Peyer's patch (tissue), 4 donors: ENCODE results near the gene CDH4. TPM values are rescaled to one million over a fixed set of nuclear protein-coding genes. Genes with fewer than 3 reads are reported as not detected.

Experiments
- DNase-seq, 3 donors: peaks; one replicate each; pipeline ENCODE4 v3.0.0-alpha.2; 2017 to 2019
- H3K27ac ChIP-seq, 4 donors: fragments of 200-600 bp; sonication (generic); one replicate each; pipeline ENCODE4 v1.5.1; 2016 to 2019
- H3K27me3 ChIP-seq, 2 donors: fragments of 200-600 bp; sonication (generic); one replicate each; pipeline ENCODE4 v1.5.1; 2019
- H3K36me3 ChIP-seq, 3 donors: fragments of 200-600 bp; sonication (generic); one replicate each; pipeline ENCODE4 v1.5.1; 2016 to 2019
- H3K4me1 ChIP-seq, 4 donors: fragments of 200-600 bp; sonication (generic); one replicate each; pipeline ENCODE4 v1.5.1; 2016 to 2019
- H3K4me3 ChIP-seq, 4 donors: fragments of 200-600 bp; sonication (generic); 1 replicate in 3 of 4; 2 replicates in 1 of 4; pipeline ENCODE4 v1.5.1; 2016 to 2019; ENCODE audit warnings: mild to moderate bottlenecking in 1 of 4
- H3K9me3 ChIP-seq, 4 donors: fragments of 200-600 bp; sonication (generic); one replicate each; pipeline ENCODE4 v1.5.1; 2016 to 2019; ENCODE audit warnings: mild to moderate bottlenecking in 1 of 4
- CTCF ChIP-seq, 6 experiments: fragments of 450-650 bp in 4 of 6; fragments of 200-600 bp in 2 of 6; sonication (generic) in 1 of 6; IDR thresholded peaks; one replicate each; pipeline ENCODE4 v1.5.1; 2017 to 2019; ENCODE audit warnings: antibody characterized with exemption in 6 of 6, mild to moderate bottlenecking in 3 of 6, moderate library complexity in 1 of 6
- POLR2A ChIP-seq, 2 donors: fragments of 450-650 bp; IDR thresholded peaks; one replicate each; pipeline ENCODE4 v1.5.1; 2017; ENCODE audit warnings: antibody characterized with exemption in 2 of 2, mild to moderate bottlenecking in 2 of 2, moderate library complexity in 2 of 2
- total RNA-seq, 4 donors: library from RNA; depleted of rRNA; stranded (reverse); fragments of >200 nt; gene quantifications; one replicate each; pipeline ENCODE4 v1.1.0, GENCODE V29; 2016

Gene CDH4
- total RNA-seq, 4 donors from 2014 or later = 0.27 TPM; not detected in 3

- no peak for DNase-seq
- H3K4me1 ChIP-seq = no peaks in the 10 kb centered on the region
- TF ChIP-seq CTCF (IDR thresholded peaks at IDR 0.05) (no peak), POLR2A (IDR thresholded peaks at IDR 0.05) (no peak)
- no peaks in the 10 kb centered on the region for H3K27me3 ChIP-seq
- no peak overlapping the region for H3K4me3 ChIP-seq
- no peak overlapping the region for H3K27ac ChIP-seq
- peaks cover 0 to 3% (median 0%) of the 10 kb centered on the region in 4 donors for H3K9me3 ChIP-seq
- H3K36me3 ChIP-seq = no peaks in the 10 kb centered on the region
These were observed 347.5 kb downstream of the CDH4 start for GRCh38 chr20:61599541-61599992.

- no peaks in the 10 kb centered on the region for H3K36me3 ChIP-seq
- no peaks in the 10 kb centered on the region for H3K27me3 ChIP-seq
- no peak overlapping the region for H3K27ac ChIP-seq
- no peak overlapping the region for H3K4me3 ChIP-seq
- peaks cover 0 to 3% (median 0%) of the 10 kb centered on the region in 4 donors for H3K9me3 ChIP-seq
- TF ChIP-seq CTCF (IDR thresholded peaks at IDR 0.05) = no peak
- TF ChIP-seq POLR2A (IDR thresholded peaks at IDR 0.05) = no peak
- no peak for DNase-seq
- H3K4me1 ChIP-seq = no peaks in the 10 kb centered on the region
These were observed 348.0 kb downstream of the CDH4 start for GRCh38 chr20:61600016-61600415.

GRCh38 chr20:61601361-61601760, 349.3 kb downstream of the CDH4 start:
- H3K4me3 ChIP-seq = no peak overlapping the region
- no peaks in the 10 kb centered on the region for H3K27me3 ChIP-seq
- no peaks in the 10 kb centered on the region for H3K36me3 ChIP-seq
- peaks cover 0 to 3% (median 0%) of the 10 kb centered on the region in 4 donors for H3K9me3 ChIP-seq
- no peaks in the 10 kb centered on the region for H3K4me1 ChIP-seq
- no peak for DNase-seq
- TF ChIP-seq POLR2A (IDR thresholded peaks at IDR 0.05) (no peak), CTCF (IDR thresholded peaks at IDR 0.05) (no peak)
- no peak overlapping the region for H3K27ac ChIP-seq

- peaks cover 0 to 3% (median 0%) of the 10 kb centered on the region in 4 donors for H3K9me3 ChIP-seq
- DNase-seq = no peak
- H3K27ac ChIP-seq = no peak overlapping the region
- TF ChIP-seq POLR2A (IDR thresholded peaks at IDR 0.05) = no peak
- TF ChIP-seq CTCF (IDR thresholded peaks at IDR 0.05) = no peak
- H3K4me3 ChIP-seq = no peak overlapping the region
- H3K27me3 ChIP-seq = no peaks in the 10 kb centered on the region
- no peaks in the 10 kb centered on the region for H3K4me1 ChIP-seq
- H3K36me3 ChIP-seq = no peaks in the 10 kb centered on the region
These were observed 349.8 kb downstream of the CDH4 start for GRCh38 chr20:61601853-61602252.

- no peak for TF ChIP-seq CTCF (IDR thresholded peaks at IDR 0.05)
- DNase-seq = no peak
These were observed 351.7 kb downstream of the CDH4 start for GRCh38 chr20:61603715-61604114.

GRCh38 chr20:61604549-61604948, 352.5 kb downstream of the CDH4 start:
- H3K9me3 ChIP-seq = peaks cover 0 to 3% (median 0%) of the 10 kb centered on the region in 4 donors
- H3K4me3 ChIP-seq = no peak overlapping the region
- no peak overlapping the region for H3K27ac ChIP-seq
- H3K36me3 ChIP-seq = no peaks in the 10 kb centered on the region
- H3K4me1 ChIP-seq = no peaks in the 10 kb centered on the region
- no peak for TF ChIP-seq POLR2A (IDR thresholded peaks at IDR 0.05)
- no peak for TF ChIP-seq CTCF (IDR thresholded peaks at IDR 0.05)
- H3K27me3 ChIP-seq = no peaks in the 10 kb centered on the region
- DNase-seq = no peak

More at GRCh38 chr20:61603715-61604114, 351.7 kb downstream of the CDH4 start:
- H3K4me3 ChIP-seq = no peak overlapping the region
- H3K9me3 ChIP-seq = peaks cover 0 to 3% (median 0%) of the 10 kb centered on the region in 4 donors
- no peak overlapping the region for H3K27ac ChIP-seq
- no peaks in the 10 kb centered on the region for H3K36me3 ChIP-seq
- no peaks in the 10 kb centered on the region for H3K27me3 ChIP-seq
- H3K4me1 ChIP-seq = no peaks in the 10 kb centered on the region
